HepG2 (cell line): ENCODE results near the gene MCF2L. TPM values are rescaled to one million over a fixed set of nuclear protein-coding genes. Genes with fewer than 3 reads are reported as not detected.

Experiments
- CEBPB ChIP-seq: IDR thresholded peaks from 2 replicates; pipeline ENCODE4 v1.6.1; 2011; ENCODE audit warnings: low read depth, low read length, improper control_type of control experiment, borderline replicate concordance
- ELF1 ChIP-seq: sonication (generic); formaldehyde crosslinking; IDR thresholded peaks from 2 replicates; pipeline ENCODE4 v1.4.0; 2020; ENCODE audit warnings: missing genetic modification reagents
- GATAD2A ChIP-seq: IDR thresholded peaks from 2 replicates; pipeline ENCODE4 v1.6.1; 2016
- HMGA1 ChIP-seq: sonication (generic); formaldehyde crosslinking; conservative IDR thresholded peaks from 2 replicates; pipeline ENCODE4 v1.4.0; 2020; ENCODE audit warnings: missing genetic modification reagents
- HOXA3 ChIP-seq: sonication (generic); formaldehyde crosslinking; IDR thresholded peaks from 2 replicates; pipeline ENCODE4 v1.5.0; 2020; ENCODE audit warnings: missing genetic modification reagents
- KDM4B ChIP-seq: sonication (generic); formaldehyde crosslinking; IDR thresholded peaks from 2 replicates; pipeline ENCODE4 v1.4.0; 2020; ENCODE audit warnings: missing genetic modification reagents
- PAX8 ChIP-seq: sonication (generic); formaldehyde crosslinking; IDR thresholded peaks from 2 replicates; pipeline ENCODE4 v1.8.0; 2022; ENCODE audit warnings: mild to moderate bottlenecking, missing genetic modification reagents, borderline replicate concordance
- ZBTB3 ChIP-seq: sonication (generic); formaldehyde crosslinking; IDR thresholded peaks from 2 replicates; pipeline ENCODE4 v1.4.0; 2020; ENCODE audit warnings: low read depth, mild to moderate bottlenecking, moderate library complexity, missing genetic modification reagents, borderline replicate concordance
- ZNF30 ChIP-seq: sonication (generic); formaldehyde crosslinking; IDR thresholded peaks from 2 replicates; pipeline ENCODE4 v1.5.0; 2020; ENCODE audit warnings: mild to moderate bottlenecking, missing genetic modification reagents
- ZNF672 ChIP-seq: sonication (generic); formaldehyde crosslinking; IDR thresholded peaks from 2 replicates; pipeline ENCODE4 v1.8.1; 2022; ENCODE audit warnings: missing genetic modification reagents
- ZNF674 ChIP-seq: sonication (generic); formaldehyde crosslinking; IDR thresholded peaks from 2 replicates; pipeline ENCODE4 v1.5.0; 2020; ENCODE audit warnings: low read depth, mild to moderate bottlenecking, missing genetic modification reagents
- ZNF709 ChIP-seq: sonication (generic); formaldehyde crosslinking; IDR thresholded peaks from 2 replicates; pipeline ENCODE4 v1.5.0; 2020; ENCODE audit warnings: mild to moderate bottlenecking, missing genetic modification reagents
- polyA plus RNA-seq, 8 experiments: library from polyadenylated mRNA; depleted of rRNA in 3 of 8; stranded (reverse) in 7 of 8; unstranded in 1 of 8; fragments of >200 nt; fragmentation: Illumina TruSeq in 4 of 8; extraction: Trizol in 4 of 8; gene quantifications; 2 replicates each; pipeline versions ENCODE4 v1.2.1 to v1.2.3, GENCODE V29; 2011 to 2016; ENCODE audit warnings: low read depth in 4 of 8, missing spikeins in 1 of 8, mixed read lengths in 1 of 8; ENCODE audit not compliant: insufficient read depth in 1 of 8
- total RNA-seq, 5 experiments: library from RNA; depleted of rRNA; stranded (reverse); fragments of >200 nt; fragmentation: Illumina TruSeq; extraction: Trizol; gene quantifications; 2 replicates each; pipeline ENCODE4 v1.2.3, GENCODE V29; 2016; ENCODE audit warnings: low read depth in 1 of 5
- TF ChIP-seq, protein P1 (sequence below): sonication (generic); formaldehyde crosslinking; IDR thresholded peaks from 2 replicates; pipeline ENCODE4 v1.5.1; 2020; ENCODE audit warnings: mild to moderate bottlenecking, missing genetic modification reagents, borderline replicate concordance
- TF ChIP-seq, protein P2 (sequence below): sonication (generic); formaldehyde crosslinking; IDR thresholded peaks from 2 replicates; pipeline ENCODE4 v1.4.0; 2020; ENCODE audit warnings: missing genetic modification reagents
- TF ChIP-seq, protein P3 (sequence below): IDR thresholded peaks from 2 replicates; pipeline ENCODE4 v1.6.1; 2016; ENCODE audit warnings: low read depth
- TF ChIP-seq, protein P4 (sequence below): sonication (generic); formaldehyde crosslinking; IDR thresholded peaks from 2 replicates; pipeline ENCODE4 v1.5.0; 2020; ENCODE audit warnings: missing genetic modification reagents
- TF ChIP-seq, protein P5 (sequence below): IDR thresholded peaks from 2 replicates; pipeline ENCODE4 v1.6.1; 2016; ENCODE audit warnings: low read depth, control low read depth

Gene MCF2L
- total and polyA plus RNA-seq, 2 of the 13 experiments (the other 11 are each of a cell fraction or from before 2014, with no cell fraction given): 19.4 to 28.4 TPM

DNA sequence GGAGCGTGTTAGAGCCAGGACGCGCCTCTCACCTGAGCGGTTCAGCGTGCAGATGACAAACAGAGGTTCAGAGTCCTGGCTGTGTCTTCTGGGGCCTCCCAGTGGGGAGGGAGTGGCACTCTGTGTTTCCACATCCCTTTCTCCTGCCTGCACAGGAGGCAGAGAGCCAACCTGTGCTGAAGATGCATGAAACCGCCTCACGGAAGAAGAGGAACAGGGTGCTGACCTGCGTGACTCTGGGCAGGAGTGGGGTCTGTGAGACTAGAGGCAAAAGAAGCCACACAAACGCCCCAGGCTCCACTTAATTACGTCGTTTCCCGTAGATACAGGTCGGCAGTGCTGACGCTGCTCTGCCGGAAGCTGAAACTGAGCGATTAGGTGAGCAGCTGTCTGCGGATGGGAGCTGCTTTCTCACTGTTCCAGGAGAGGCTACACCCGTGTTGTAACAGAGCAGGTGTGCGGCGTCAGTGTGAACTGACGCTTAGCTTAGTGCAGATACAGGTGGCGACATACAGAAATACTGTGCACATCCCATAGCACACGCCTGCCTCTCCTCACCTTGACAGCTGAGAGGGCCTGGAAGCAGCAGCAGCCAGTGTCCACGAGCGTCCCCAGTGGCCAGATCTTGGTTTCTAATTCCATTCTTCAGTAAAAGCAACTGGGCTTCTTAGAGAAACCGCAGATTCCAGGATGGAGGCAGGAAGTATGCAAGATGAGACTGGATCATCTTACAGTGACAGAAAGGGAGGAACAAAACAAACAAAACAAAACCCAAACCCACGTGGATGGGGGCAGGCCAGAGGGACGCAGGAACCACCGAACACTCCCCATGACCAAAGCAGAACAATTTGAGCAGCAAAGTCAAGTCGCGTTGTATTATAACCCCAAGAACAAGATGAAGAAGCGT lies 37.7 kb upstream of the MCF2L start (continued):
- TF ChIP-seq, protein P1, sequence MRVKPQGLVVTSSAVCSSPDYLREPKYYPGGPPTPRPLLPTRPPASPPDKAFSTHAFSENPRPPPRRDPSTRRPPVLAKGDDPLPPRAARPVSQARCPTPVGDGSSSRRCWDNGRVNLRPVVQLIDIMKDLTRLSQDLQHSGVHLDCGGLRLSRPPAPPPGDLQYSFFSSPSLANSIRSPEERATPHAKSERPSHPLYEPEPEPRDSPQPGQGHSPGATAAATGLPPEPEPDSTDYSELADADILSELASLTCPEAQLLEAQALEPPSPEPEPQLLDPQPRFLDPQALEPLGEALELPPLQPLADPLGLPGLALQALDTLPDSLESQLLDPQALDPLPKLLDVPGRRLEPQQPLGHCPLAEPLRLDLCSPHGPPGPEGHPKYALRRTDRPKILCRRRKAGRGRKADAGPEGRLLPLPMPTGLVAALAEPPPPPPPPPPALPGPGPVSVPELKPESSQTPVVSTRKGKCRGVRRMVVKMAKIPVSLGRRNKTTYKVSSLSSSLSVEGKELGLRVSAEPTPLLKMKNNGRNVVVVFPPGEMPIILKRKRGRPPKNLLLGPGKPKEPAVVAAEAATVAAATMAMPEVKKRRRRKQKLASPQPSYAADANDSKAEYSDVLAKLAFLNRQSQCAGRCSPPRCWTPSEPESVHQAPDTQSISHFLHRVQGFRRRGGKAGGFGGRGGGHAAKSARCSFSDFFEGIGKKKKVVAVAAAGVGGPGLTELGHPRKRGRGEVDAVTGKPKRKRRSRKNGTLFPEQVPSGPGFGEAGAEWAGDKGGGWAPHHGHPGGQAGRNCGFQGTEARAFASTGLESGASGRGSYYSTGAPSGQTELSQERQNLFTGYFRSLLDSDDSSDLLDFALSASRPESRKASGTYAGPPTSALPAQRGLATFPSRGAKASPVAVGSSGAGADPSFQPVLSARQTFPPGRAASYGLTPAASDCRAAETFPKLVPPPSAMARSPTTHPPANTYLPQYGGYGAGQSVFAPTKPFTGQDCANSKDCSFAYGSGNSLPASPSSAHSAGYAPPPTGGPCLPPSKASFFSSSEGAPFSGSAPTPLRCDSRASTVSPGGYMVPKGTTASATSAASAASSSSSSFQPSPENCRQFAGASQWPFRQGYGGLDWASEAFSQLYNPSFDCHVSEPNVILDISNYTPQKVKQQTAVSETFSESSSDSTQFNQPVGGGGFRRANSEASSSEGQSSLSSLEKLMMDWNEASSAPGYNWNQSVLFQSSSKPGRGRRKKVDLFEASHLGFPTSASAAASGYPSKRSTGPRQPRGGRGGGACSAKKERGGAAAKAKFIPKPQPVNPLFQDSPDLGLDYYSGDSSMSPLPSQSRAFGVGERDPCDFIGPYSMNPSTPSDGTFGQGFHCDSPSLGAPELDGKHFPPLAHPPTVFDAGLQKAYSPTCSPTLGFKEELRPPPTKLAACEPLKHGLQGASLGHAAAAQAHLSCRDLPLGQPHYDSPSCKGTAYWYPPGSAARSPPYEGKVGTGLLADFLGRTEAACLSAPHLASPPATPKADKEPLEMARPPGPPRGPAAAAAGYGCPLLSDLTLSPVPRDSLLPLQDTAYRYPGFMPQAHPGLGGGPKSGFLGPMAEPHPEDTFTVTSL (CRISPR knock-in tag): no peak
- no peak for TF ChIP-seq PAX8 (CRISPR knock-in tag)
- no peak for TF ChIP-seq ELF1 (CRISPR knock-in tag)
- TF ChIP-seq, protein P2, sequence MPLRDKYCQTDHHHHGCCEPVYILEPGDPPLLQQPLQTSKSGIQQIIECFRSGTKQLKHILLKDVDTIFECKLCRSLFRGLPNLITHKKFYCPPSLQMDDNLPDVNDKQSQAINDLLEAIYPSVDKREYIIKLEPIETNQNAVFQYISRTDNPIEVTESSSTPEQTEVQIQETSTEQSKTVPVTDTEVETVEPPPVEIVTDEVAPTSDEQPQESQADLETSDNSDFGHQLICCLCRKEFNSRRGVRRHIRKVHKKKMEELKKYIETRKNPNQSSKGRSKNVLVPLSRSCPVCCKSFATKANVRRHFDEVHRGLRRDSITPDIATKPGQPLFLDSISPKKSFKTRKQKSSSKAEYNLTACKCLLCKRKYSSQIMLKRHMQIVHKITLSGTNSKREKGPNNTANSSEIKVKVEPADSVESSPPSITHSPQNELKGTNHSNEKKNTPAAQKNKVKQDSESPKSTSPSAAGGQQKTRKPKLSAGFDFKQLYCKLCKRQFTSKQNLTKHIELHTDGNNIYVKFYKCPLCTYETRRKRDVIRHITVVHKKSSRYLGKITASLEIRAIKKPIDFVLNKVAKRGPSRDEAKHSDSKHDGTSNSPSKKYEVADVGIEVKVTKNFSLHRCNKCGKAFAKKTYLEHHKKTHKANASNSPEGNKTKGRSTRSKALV (CRISPR knock-in tag): no peak
- no peak for TF ChIP-seq KDM4B (CRISPR knock-in tag)
- no peak for TF ChIP-seq ZNF709
- TF ChIP-seq ZNF30 (CRISPR knock-in tag): no peak
- TF ChIP-seq ZNF672 (CRISPR knock-in tag): no peak
- no peak for TF ChIP-seq ZBTB3 (CRISPR knock-in tag)
- no peak for TF ChIP-seq GATAD2A (CRISPR knock-in tag)
- no peak for TF ChIP-seq HMGA1 (CRISPR knock-in tag)
- TF ChIP-seq, protein P3, sequence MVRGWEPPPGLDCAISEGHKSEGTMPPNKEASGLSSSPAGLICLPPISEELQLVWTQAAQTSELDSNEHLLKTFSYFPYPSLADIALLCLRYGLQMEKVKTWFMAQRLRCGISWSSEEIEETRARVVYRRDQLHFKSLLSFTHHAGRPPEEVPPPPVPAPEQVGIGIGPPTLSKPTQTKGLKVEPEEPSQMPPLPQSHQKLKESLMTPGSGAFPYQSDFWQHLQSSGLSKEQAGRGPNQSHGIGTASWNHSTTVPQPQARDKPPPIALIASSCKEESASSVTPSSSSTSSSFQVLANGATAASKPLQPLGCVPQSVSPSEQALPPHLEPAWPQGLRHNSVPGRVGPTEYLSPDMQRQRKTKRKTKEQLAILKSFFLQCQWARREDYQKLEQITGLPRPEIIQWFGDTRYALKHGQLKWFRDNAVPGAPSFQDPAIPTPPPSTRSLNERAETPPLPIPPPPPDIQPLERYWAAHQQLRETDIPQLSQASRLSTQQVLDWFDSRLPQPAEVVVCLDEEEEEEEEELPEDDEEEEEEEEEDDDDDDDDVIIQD: no peak
- no peak for TF ChIP-seq ZNF674 (CRISPR knock-in tag)
- no peak; the same call in 1 of the 2 replicates for TF ChIP-seq CEBPB
- TF ChIP-seq HOXA3 (CRISPR knock-in tag): no peak; the same call in 1 of the 2 replicates
- TF ChIP-seq, protein P4, sequence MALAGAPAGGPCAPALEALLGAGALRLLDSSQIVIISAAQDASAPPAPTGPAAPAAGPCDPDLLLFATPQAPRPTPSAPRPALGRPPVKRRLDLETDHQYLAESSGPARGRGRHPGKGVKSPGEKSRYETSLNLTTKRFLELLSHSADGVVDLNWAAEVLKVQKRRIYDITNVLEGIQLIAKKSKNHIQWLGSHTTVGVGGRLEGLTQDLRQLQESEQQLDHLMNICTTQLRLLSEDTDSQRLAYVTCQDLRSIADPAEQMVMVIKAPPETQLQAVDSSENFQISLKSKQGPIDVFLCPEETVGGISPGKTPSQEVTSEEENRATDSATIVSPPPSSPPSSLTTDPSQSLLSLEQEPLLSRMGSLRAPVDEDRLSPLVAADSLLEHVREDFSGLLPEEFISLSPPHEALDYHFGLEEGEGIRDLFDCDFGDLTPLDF: no peak
- TF ChIP-seq, protein P5, sequence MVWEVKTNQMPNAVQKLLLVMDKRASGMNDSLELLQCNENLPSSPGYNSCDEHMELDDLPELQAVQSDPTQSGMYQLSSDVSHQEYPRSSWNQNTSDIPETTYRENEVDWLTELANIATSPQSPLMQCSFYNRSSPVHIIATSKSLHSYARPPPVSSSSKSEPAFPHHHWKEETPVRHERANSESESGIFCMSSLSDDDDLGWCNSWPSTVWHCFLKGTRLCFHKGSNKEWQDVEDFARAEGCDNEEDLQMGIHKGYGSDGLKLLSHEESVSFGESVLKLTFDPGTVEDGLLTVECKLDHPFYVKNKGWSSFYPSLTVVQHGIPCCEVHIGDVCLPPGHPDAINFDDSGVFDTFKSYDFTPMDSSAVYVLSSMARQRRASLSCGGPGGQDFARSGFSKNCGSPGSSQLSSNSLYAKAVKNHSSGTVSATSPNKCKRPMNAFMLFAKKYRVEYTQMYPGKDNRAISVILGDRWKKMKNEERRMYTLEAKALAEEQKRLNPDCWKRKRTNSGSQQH (CRISPR knock-in tag): no peak
